GM12878 (cell line): Measurements from ENCODE around the gene SULT1A2. TPM values are rescaled to one million over a fixed set of nuclear protein-coding genes. Genes with fewer than 3 reads are reported as not detected.
A peak's percentile ranks its signal among the peaks of the same experiment; 100 is the strongest.

Experiments used
- ATF2 ChIP-seq: IDR thresholded peaks from 2 replicates; pipeline ENCODE4 v1.6.1; 2012; ENCODE audit warnings: low read length, inconsistent platforms
- CBX5 ChIP-seq: sonication (generic); IDR thresholded peaks from 2 replicates; pipeline ENCODE4 v1.6.1; 2016; ENCODE audit warnings: low read depth, moderate library complexity, mild to moderate bottlenecking, inconsistent platforms
- CHD1 ChIP-seq: IDR thresholded peaks from 2 replicates; pipeline ENCODE4 v1.6.1; 2012; ENCODE audit warnings: low read depth, low read length, improper control_type of control experiment
- CREM ChIP-seq: IDR thresholded peaks from 2 replicates; pipeline ENCODE4 v1.6.1; 2014; ENCODE audit warnings: antibody characterized with exemption, low read depth
- ESRRA ChIP-seq: IDR thresholded peaks from 2 replicates; pipeline ENCODE4 v1.6.1; 2012; ENCODE audit warnings: mild to moderate bottlenecking, low read length, improper control_type of control experiment
- FOXK2 ChIP-seq: fragments of 450-650 bp; IDR thresholded peaks from 2 replicates; pipeline ENCODE4 v1.6.1; 2017; ENCODE audit warnings: mild to moderate bottlenecking, moderate library complexity
- HCFC1 ChIP-seq: fragments of 150-350 bp; IDR thresholded peaks from 2 replicates; pipeline ENCODE4 v1.6.1; 2014; ENCODE audit warnings: low read length
- HDAC6 ChIP-seq: fragments of 200-600 bp; sonication (generic); IDR thresholded peaks from one replicate; pipeline ENCODE4 v1.8.0; 2017; ENCODE audit warnings: antibody characterized with exemption; ENCODE audit not compliant: unreplicated experiment
- IKZF1 ChIP-seq: fragments of 450-650 bp; conservative IDR thresholded peaks from 2 replicates; pipeline ENCODE4 v1.6.1; 2017; ENCODE audit warnings: antibody characterized with exemption, mild to moderate bottlenecking
- IKZF2 ChIP-seq, 2 experiments: fragments of 450-650 bp; IDR thresholded peaks; 2 replicates each; pipeline ENCODE4 v1.6.1; 2017; ENCODE audit warnings: mild to moderate bottlenecking in 2 of 2, moderate library complexity in 2 of 2
- KDM1A ChIP-seq: fragments of 200-600 bp; sonication (generic); IDR thresholded peaks from 2 replicates; pipeline ENCODE4 v1.6.1; 2016; ENCODE audit warnings: borderline replicate concordance
- NFYA ChIP-seq: IDR thresholded peaks from 2 replicates; pipeline ENCODE4 v1.6.1; 2011; ENCODE audit warnings: low read depth, mild to moderate bottlenecking, low read length, improper control_type of control experiment, borderline replicate concordance
- NR2F1 ChIP-seq: fragments of 450-650 bp; conservative IDR thresholded peaks from 2 replicates; pipeline ENCODE4 v1.6.1; 2017; ENCODE audit warnings: mild to moderate bottlenecking
- POU2F2 ChIP-seq: IDR thresholded peaks from 3 replicates; pipeline ENCODE4 v1.6.1; 2011; ENCODE audit warnings: low read depth, mild to moderate bottlenecking, low read length, borderline replicate concordance
- RELB ChIP-seq: fragments of 450-650 bp; IDR thresholded peaks from 2 replicates; pipeline ENCODE4 v1.6.1; 2017; ENCODE audit warnings: low read depth, mild to moderate bottlenecking, moderate library complexity
- SIX5 ChIP-seq: IDR thresholded peaks from 2 replicates; pipeline ENCODE4 v1.6.1; 2011; ENCODE audit warnings: mild to moderate bottlenecking, low read depth, low read length, moderate library complexity; ENCODE audit not compliant: severe bottlenecking
- SPI1 ChIP-seq: IDR thresholded peaks from 2 replicates; pipeline ENCODE4 v1.6.1; 2011; ENCODE audit warnings: low read depth, mild to moderate bottlenecking, low read length, moderate library complexity, borderline replicate concordance; ENCODE audit not compliant: insufficient read depth
- TARDBP ChIP-seq: IDR thresholded peaks from 2 replicates; pipeline ENCODE4 v1.6.1; 2016; ENCODE audit warnings: borderline replicate concordance
- polyA plus RNA-seq, 11 experiments: library from polyadenylated mRNA; depleted of rRNA in 4 of 11; unstranded in 6 of 11; stranded (reverse) in 5 of 11; fragments of >200 nt; fragmentation: Nextera tagmentation in 4 of 11; fragmentation: Illumina TruSeq in 1 of 11; extraction: Ambion mirVana in 4 of 11; extraction: Trizol in 1 of 11; gene quantifications; 1 replicate in 1 of 11; 2 replicates in 10 of 11; pipeline versions ENCODE4 v1.2.1 to v1.2.3, GENCODE V29; 2011 to 2016; ENCODE audit warnings: inconsistent platforms in 2 of 11, missing spikeins in 2 of 11, low read depth in 1 of 11
- total RNA-seq, 4 experiments: library from RNA; depleted of rRNA in 3 of 4; stranded (reverse); fragments of >200 nt in 3 of 4; fragmentation: Illumina TruSeq in 1 of 4; extraction: Trizol in 1 of 4; gene quantifications; 2 replicates each; pipeline versions ENCODE4 v1.2.1 to v1.2.3, GENCODE V29; 2013 to 2021

SULT1A2 gene
- total and polyA plus RNA-seq, 10 of the 15 experiments (the other 5 are each of a cell fraction or from before 2014, with no cell fraction given), result 0.06 to 0.39 (median 0.07) TPM; not detected in 7

- TF ChIP-seq NFYA (no peak), NR2F1 (no peak), TARDBP (no peak), CHD1 (no peak), RELB (no peak), KDM1A (no peak), SPI1 (no peak), ESRRA (no peak), HCFC1 (no peak), ATF2 (peak; percentile 36; the same call in 1 of the 2 replicates), IKZF1 (no peak), IKZF2 (IDR thresholded peaks at IDR 0.05) (0 out of 4 replicates have a peak, but pooled peaks of 1 of the 2 experiments have one; percentile 13), POU2F2 (peak; percentile 27; the same call in 1 of the 3 replicates), FOXK2 (no peak), CREM (no peak), SIX5 (no peak), CBX5 (no peak), HDAC6 (no peak)
Observed at GRCh38 chr16:28555561-28555960, 41.3 kb downstream of the SULT1A2 start (continued).
